H9 (cell line): ENCODE data around the gene ELFN1. TPM values are rescaled to one million over a fixed set of nuclear protein-coding genes. Genes with fewer than 3 reads are reported as not detected.

Experiments
- DNase-seq: peaks from one replicate; pipeline ENCODE4 v3.0.0-alpha.2; 2017
- H2AFZ ChIP-seq: one replicate; pipeline ENCODE4 v1.6.1; 2013; ENCODE audit warnings: mild to moderate bottlenecking, low read length, control low read depth, moderate library complexity
- H2AK5ac ChIP-seq: 2 replicates; pipeline ENCODE4 v1.6.1; 2013; ENCODE audit warnings: low read length, control low read depth, mixed read lengths; ENCODE audit not compliant: insufficient read length
- H2BK120ac ChIP-seq: one replicate; pipeline ENCODE4 v1.6.1; 2013; ENCODE audit warnings: low read depth, mild to moderate bottlenecking, low read length, control low read depth, inconsistent platforms; ENCODE audit not compliant: poor library complexity, severe bottlenecking
- H2BK12ac ChIP-seq: 2 replicates; pipeline ENCODE4 v1.6.1; 2013; ENCODE audit warnings: low read length, control low read depth, mixed read lengths, low read depth; ENCODE audit not compliant: insufficient read length
- H2BK15ac ChIP-seq: 2 replicates; pipeline ENCODE4 v1.6.1; 2013; ENCODE audit warnings: low read depth, low read length, control low read depth
- H2BK20ac ChIP-seq: one replicate; pipeline ENCODE4 v1.6.1; 2013; ENCODE audit warnings: low read depth, mild to moderate bottlenecking, low read length, control low read depth, inconsistent platforms; ENCODE audit not compliant: poor library complexity, severe bottlenecking
- H2BK5ac ChIP-seq: 2 replicates; pipeline ENCODE4 v1.6.1; 2013; ENCODE audit warnings: low read length, control low read depth, mixed read lengths; ENCODE audit not compliant: insufficient read length
- H3K14ac ChIP-seq: 2 replicates; pipeline ENCODE4 v1.6.1; 2013; ENCODE audit warnings: low read length, control low read depth; ENCODE audit not compliant: insufficient read depth
- H3K18ac ChIP-seq: 2 replicates; pipeline ENCODE4 v1.6.1; 2013; ENCODE audit warnings: low read depth, mild to moderate bottlenecking, mixed read lengths, low read length, control low read depth; ENCODE audit not compliant: insufficient read length
- H3K23ac ChIP-seq: 2 replicates; pipeline ENCODE4 v1.6.1; 2013; ENCODE audit warnings: low read length, control low read depth, mixed read lengths, low read depth; ENCODE audit not compliant: insufficient read length
- H3K23me2 ChIP-seq: 2 replicates; pipeline ENCODE4 v1.6.1; 2013; ENCODE audit warnings: low read depth, mild to moderate bottlenecking, mixed read lengths, low read length, control low read depth; ENCODE audit not compliant: insufficient read length, poor library complexity, severe bottlenecking
- H3K27ac ChIP-seq: 2 replicates; pipeline ENCODE4 v1.5.1; 2013; ENCODE audit warnings: low read length, control low read depth, mixed read lengths, low read depth; ENCODE audit not compliant: insufficient read length
- H3K27me3 ChIP-seq: 2 replicates; pipeline ENCODE4 v1.6.1; 2013; ENCODE audit warnings: low read length, control low read depth, inconsistent platforms; ENCODE audit not compliant: insufficient read depth
- H3K4ac ChIP-seq: 2 replicates; pipeline ENCODE4 v1.6.1; 2013; ENCODE audit warnings: low read depth, mild to moderate bottlenecking, control low read depth, inconsistent platforms, low read length, moderate library complexity
- H3K4me1 ChIP-seq: 2 replicates; pipeline ENCODE4 v1.6.1; 2013; ENCODE audit warnings: low read length, control low read depth, inconsistent platforms; ENCODE audit not compliant: insufficient read depth
- H3K4me2 ChIP-seq: 2 replicates; pipeline ENCODE4 v1.6.1; 2013; ENCODE audit warnings: low read length, control low read depth, mixed read lengths; ENCODE audit not compliant: insufficient read length, insufficient read depth
- H3K56ac ChIP-seq: 2 replicates; pipeline ENCODE4 v1.6.1; 2013; ENCODE audit warnings: low read depth, mild to moderate bottlenecking, mixed read lengths, low read length, control low read depth; ENCODE audit not compliant: insufficient read length
- H3K79me1 ChIP-seq: 2 replicates; pipeline ENCODE4 v1.6.1; 2013; ENCODE audit warnings: low read depth, mild to moderate bottlenecking, moderate library complexity, low read length, control low read depth, inconsistent platforms; ENCODE audit not compliant: insufficient read depth, poor library complexity, severe bottlenecking
- H3K79me2 ChIP-seq: 2 replicates; pipeline ENCODE4 v1.6.1; 2013; ENCODE audit warnings: low read length, control low read depth, inconsistent platforms; ENCODE audit not compliant: insufficient read depth
- H3K9ac ChIP-seq: 2 replicates; pipeline ENCODE4 v1.6.1; 2013; ENCODE audit warnings: low read length, control low read depth, mixed read lengths; ENCODE audit not compliant: insufficient read length; ENCODE audit errors: extremely low read depth
- H3K9me3 ChIP-seq: one replicate; pipeline ENCODE4 v1.6.1; 2013; ENCODE audit warnings: low read depth, low read length, inconsistent platforms; ENCODE audit not compliant: control insufficient read depth
- H3T11ph ChIP-seq: one replicate; pipeline ENCODE4 v1.6.1; 2013; ENCODE audit warnings: mild to moderate bottlenecking, low read length, control low read depth, inconsistent platforms
- H4K20me1 ChIP-seq: one replicate; pipeline ENCODE4 v1.6.1; 2013; ENCODE audit not compliant: control insufficient read depth, insufficient read length, insufficient read depth
- H4K5ac ChIP-seq: 2 replicates; pipeline ENCODE4 v1.6.1; 2013; ENCODE audit warnings: low read depth, mild to moderate bottlenecking, mixed read lengths, low read length, control low read depth; ENCODE audit not compliant: insufficient read length
- H4K8ac ChIP-seq: replicated peaks from 2 replicates; pipeline ENCODE4 v1.6.1; 2013; ENCODE audit warnings: low read length, control low read depth, mixed read lengths, low read depth; ENCODE audit not compliant: insufficient read length
- H4K91ac ChIP-seq: 2 replicates; pipeline ENCODE4 v1.6.1; 2013; ENCODE audit warnings: low read depth, mild to moderate bottlenecking, moderate library complexity, mixed read lengths, low read length, control low read depth; ENCODE audit not compliant: insufficient read length
- H3K27ac Mint-ChIP-seq, 3 experiments: 2 replicates in 2 of 3; 3 replicates in 1 of 3; pipeline ENCODE4 v1.8.0; 2020 to 2021; ENCODE audit warnings: mixed read lengths in 3 of 3, mild to moderate bottlenecking in 1 of 3, moderate library complexity in 1 of 3
- H3K27me3 Mint-ChIP-seq: 2 replicates; pipeline ENCODE4 v1.8.0; 2021; ENCODE audit warnings: low read depth, mild to moderate bottlenecking, moderate library complexity, mixed read lengths
- H3K36me3 Mint-ChIP-seq, 3 experiments: 2 replicates in 2 of 3; 3 replicates in 1 of 3; pipeline ENCODE4 v1.8.0; 2020 to 2021; ENCODE audit warnings: low read depth in 3 of 3, mixed read lengths in 3 of 3; ENCODE audit not compliant: insufficient read depth in 1 of 3
- H3K4me1 Mint-ChIP-seq, 2 experiments: 2 replicates each; pipeline ENCODE4 v1.8.0; 2020; ENCODE audit warnings: mixed read lengths in 2 of 2
- H3K4me3 Mint-ChIP-seq, 2 experiments: 2 replicates in 1 of 2; 3 replicates in 1 of 2; pipeline ENCODE4 v1.8.0; 2020 to 2021; ENCODE audit warnings: mild to moderate bottlenecking in 2 of 2, mixed read lengths in 2 of 2, moderate library complexity in 1 of 2
- H3K9me3 Mint-ChIP-seq, 2 experiments: 2 replicates in 1 of 2; 3 replicates in 1 of 2; pipeline ENCODE4 v1.8.0; 2020; ENCODE audit warnings: mild to moderate bottlenecking in 2 of 2, mixed read lengths in 2 of 2, moderate library complexity in 1 of 2
- WGBS: extraction: QIAGEN DNeasy Blood & Tissue Kit; methylation state at CpG from one replicate; pipeline ENCODE4 v1.1.7; 2013; ENCODE audit warnings: missing lambda C conversion rate, low lambda C conversion rate, mixed read lengths; ENCODE audit not compliant: insufficient read length; ENCODE audit errors: extremely low coverage; 5-methylcytosine and 5-hydroxymethylcytosine counted together
- total RNA-seq: library from RNA; stranded (reverse); gene quantifications from 2 replicates; pipeline ENCODE4 v1.2.1, GENCODE V29; 2021
- TF ChIP-seq, protein P1 (sequence below): fragments of 200-600 bp; sonication (generic); conservative IDR thresholded peaks from 3 replicates; pipeline ENCODE4 v1.8.0; 2021; ENCODE audit warnings: antibody characterized with exemption, mild to moderate bottlenecking

ELFN1 gene
- total RNA-seq, 1 experiment from 2014 or later = 3.7 TPM

DNA sequence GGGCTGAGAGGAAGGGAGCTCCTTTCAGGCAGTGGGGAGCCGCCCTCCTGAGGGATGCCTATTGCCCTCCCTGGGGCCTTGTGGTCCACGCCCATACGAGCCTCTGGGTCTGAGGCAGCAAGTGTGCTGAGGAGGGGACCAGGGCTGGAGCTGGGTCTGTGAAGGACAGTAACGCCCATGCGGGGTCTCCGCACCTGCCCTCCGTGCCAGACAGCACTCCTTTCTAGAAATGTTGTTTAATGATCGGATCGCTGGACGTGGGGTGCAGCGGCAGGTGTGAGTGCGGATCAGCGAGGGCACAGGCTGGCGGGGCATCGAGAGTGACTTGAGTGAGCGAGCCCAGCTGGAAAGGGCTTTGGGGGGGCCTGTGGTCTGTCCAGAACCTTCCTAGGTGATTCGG, 70.1 kb downstream of the ELFN1 start:
- H3K79me1 ChIP-seq = no peaks in the 10 kb centered on the region
- no CpG with 5 or more reads among the region's 17 CpGs for WGBS
- no peak overlapping the region for H2AK5ac ChIP-seq
- Mint-ChIP-seq H3K27me3 (peaks cover 7% of the 10 kb centered on the region), H3K4me3 (no peak overlapping the region), H3K27ac (no peak overlapping the region), H3K4me1 (peaks cover 0 to 6% of the 10 kb centered on the region in 2 experiments; a peak in 1 of 4 replicates), H3K9me3 (no peaks in the 10 kb centered on the region), H3K36me3 (no peaks in the 10 kb centered on the region; a peak in 1 of 7 replicates)
- no peak overlapping the region for H3T11ph ChIP-seq
- no peaks in the 10 kb centered on the region for H3K9me3 ChIP-seq
- H2BK120ac ChIP-seq = no peak overlapping the region
- no peak overlapping the region for H2BK12ac ChIP-seq
- H3K4me1 ChIP-seq = no peaks in the 10 kb centered on the region
- no peak overlapping the region for H4K91ac ChIP-seq
- no peak overlapping the region for H3K4me2 ChIP-seq
- no peaks in the 10 kb centered on the region for H3K23me2 ChIP-seq
- H3K4ac ChIP-seq = no peak overlapping the region
- no peaks in the 10 kb centered on the region for H3K79me2 ChIP-seq
- H2BK15ac ChIP-seq = no peak overlapping the region
- TF ChIP-seq, protein P1, sequence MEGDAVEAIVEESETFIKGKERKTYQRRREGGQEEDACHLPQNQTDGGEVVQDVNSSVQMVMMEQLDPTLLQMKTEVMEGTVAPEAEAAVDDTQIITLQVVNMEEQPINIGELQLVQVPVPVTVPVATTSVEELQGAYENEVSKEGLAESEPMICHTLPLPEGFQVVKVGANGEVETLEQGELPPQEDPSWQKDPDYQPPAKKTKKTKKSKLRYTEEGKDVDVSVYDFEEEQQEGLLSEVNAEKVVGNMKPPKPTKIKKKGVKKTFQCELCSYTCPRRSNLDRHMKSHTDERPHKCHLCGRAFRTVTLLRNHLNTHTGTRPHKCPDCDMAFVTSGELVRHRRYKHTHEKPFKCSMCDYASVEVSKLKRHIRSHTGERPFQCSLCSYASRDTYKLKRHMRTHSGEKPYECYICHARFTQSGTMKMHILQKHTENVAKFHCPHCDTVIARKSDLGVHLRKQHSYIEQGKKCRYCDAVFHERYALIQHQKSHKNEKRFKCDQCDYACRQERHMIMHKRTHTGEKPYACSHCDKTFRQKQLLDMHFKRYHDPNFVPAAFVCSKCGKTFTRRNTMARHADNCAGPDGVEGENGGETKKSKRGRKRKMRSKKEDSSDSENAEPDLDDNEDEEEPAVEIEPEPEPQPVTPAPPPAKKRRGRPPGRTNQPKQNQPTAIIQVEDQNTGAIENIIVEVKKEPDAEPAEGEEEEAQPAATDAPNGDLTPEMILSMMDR = no peak
- H4K5ac ChIP-seq = no peak overlapping the region
- no peak overlapping the region for H2AFZ ChIP-seq
- H2BK5ac ChIP-seq = no peak overlapping the region
- no peak overlapping the region for H3K9ac ChIP-seq
- no peaks in the 10 kb centered on the region for H4K20me1 ChIP-seq
- H4K8ac ChIP-seq = no peak overlapping the region
- H3K18ac ChIP-seq = no peak overlapping the region
- no peak for DNase-seq
- no peak overlapping the region for H2BK20ac ChIP-seq
- H3K27me3 ChIP-seq = no peaks in the 10 kb centered on the region
- H3K27ac ChIP-seq = no peak overlapping the region
- no peak overlapping the region; the same call in 1 of the 2 replicates for H3K14ac ChIP-seq
- H3K56ac ChIP-seq = no peak overlapping the region
- no peak overlapping the region for H3K23ac ChIP-seq
